ENCODE measurements around the gene SSBP3.

GRCh38 chr1:54375298-54375697 is 30.9 kb downstream of the SSBP3 start:
- TF ChIP-seq, protein P1, sequence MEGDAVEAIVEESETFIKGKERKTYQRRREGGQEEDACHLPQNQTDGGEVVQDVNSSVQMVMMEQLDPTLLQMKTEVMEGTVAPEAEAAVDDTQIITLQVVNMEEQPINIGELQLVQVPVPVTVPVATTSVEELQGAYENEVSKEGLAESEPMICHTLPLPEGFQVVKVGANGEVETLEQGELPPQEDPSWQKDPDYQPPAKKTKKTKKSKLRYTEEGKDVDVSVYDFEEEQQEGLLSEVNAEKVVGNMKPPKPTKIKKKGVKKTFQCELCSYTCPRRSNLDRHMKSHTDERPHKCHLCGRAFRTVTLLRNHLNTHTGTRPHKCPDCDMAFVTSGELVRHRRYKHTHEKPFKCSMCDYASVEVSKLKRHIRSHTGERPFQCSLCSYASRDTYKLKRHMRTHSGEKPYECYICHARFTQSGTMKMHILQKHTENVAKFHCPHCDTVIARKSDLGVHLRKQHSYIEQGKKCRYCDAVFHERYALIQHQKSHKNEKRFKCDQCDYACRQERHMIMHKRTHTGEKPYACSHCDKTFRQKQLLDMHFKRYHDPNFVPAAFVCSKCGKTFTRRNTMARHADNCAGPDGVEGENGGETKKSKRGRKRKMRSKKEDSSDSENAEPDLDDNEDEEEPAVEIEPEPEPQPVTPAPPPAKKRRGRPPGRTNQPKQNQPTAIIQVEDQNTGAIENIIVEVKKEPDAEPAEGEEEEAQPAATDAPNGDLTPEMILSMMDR (IDR thresholded peaks at IDR 0.05): no peak
- TF ChIP-seq POLR2A (IDR thresholded peaks at IDR 0.05): no peak
